Mesenteric fat pad (tissue), 1 donor: ENCODE data around the gene PRUNE2. TPM values are rescaled to one million over a fixed set of nuclear protein-coding genes. Genes with fewer than 3 reads are reported as not detected.
"Not testable (repeated sequence)": the region's sequence is repeated elsewhere in the genome, so short reads cannot be mapped to it uniquely, and the experiment has no call there.

ENCODE experiments used
- DNase-seq: peaks from one replicate; pipeline ENCODE4 v3.0.0-alpha.2; 2020; ENCODE audit warnings: low spot score
- total RNA-seq: library from RNA; stranded (reverse); fragmentation: NEBNext Ultra II Directional; extraction: Animal tissue kit (Norgen Biotek cat#: 25700); gene quantifications from one replicate; pipeline ENCODE4 v1.2.1, GENCODE V29; 2021
- donor health status: DM: yes; HTN: yes; CAD: no.

Gene PRUNE2
- total RNA-seq, 1 donor from 2014 or later: 13.9 TPM

DNA sequence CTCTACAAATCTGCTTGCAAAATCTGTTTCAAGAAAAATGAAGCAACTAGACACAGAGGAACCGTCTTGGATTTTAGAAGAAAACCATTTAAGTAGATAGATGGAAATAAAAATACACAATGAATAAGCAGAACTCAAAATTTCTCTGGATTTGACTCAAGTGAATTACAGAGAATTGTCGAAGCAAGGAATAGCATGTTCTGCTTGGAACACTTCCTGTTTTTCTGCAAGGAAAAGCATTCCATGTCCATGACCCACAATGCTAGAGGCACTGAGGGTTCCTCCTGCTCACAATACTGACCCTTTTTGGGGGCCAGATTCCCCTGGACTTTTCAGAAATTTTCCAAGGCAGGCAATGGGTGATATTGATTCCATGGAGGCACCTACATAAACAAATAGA lies 29.8 kb downstream of the PRUNE2 start:
- DNase-seq: no peak

DNA sequence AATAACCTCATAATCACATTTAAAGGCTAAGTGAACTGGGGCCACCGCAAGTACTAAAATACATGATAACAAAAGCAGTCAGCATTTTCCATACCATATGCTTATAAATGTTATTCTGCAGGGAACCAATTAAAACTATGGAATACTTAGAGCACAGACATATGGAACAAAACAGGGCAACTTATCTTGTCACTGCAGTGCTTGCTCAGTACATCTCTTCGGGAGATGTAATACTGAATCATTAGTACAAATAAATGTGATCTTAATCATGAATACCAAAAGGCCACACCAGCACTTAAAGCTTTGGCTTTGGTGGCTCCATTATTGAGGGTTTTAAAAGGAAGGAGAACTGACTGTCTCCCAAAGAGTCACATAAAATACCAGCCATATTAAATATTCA lies 32.1 kb downstream of the PRUNE2 start:
- DNase-seq: no peak

DNA sequence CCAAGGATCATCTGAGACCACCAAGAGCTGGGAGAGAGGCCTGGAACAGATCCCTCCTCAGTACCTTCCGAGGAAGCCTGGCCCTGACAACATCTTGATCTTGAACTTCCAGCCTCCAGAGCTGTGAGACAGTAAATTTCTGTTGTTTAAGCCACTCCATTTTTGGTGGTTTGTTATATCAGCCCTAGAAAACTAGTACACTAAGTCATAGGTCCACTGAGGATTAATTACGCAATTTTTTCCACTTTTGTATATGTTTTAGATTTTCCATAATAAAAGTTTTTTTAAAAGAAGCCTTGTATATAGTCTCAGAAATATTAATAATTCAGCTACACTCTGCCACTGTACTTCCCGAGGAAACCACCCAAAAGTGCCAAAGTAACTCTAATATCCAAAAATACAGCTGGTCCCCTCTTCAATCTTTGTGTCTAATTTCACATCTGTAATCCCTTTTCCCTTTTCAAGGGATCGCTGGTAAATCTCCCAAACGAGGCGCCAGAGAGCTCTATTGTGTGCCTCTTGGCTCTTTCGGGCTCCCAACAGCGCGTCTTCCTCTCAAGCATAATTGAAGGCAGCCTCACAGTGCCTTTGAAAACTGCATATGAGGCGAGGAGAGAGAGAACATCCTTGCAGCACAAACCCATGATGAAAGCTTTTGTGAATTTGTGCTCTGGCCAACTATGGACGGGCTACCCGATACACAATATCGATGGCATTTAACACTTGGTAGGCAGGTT lies 32.7 kb downstream of the PRUNE2 start:
- no peak for DNase-seq

DNA sequence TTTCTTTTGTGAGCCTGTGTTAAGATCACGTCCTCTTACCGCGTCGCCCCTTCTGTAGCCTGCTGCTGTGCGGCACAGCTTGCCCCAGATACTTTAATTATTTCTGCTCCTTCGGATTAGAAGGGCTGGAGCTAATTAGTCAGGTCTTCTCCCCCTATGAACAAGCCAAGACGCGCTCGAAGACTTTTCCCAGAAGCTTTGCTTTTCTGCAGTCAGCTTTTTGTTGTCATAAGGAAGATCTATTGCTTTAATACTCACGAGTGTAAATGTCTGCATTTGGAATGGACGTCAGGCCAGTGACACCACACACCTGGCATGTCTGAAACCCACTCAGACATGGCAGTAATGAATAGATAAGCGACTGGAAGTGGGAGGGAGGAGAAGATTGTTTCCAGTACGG lies 37.0 kb downstream of the PRUNE2 start:
- no peak for DNase-seq

DNA sequence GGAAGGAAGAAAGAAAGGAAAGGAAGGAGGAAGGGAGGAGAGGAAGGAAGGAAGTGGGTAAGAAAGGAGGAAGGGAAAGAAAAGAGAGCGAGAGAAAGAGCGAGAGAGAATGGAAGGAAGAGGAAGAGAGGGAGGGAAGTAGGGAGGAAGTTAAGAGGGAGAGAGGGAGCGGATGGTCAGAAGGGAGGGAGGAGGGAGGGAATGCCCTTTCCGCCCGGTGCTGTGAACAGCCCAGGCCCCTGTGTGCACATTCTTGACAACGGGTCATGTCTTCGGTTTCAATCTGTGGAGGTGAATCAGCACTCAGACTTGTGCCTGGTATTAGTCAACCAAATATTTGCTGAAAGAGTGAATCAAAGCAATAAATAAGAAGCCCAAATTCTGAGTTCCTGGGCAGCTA lies 39.2 kb downstream of the PRUNE2 start:
- DNase-seq: no peak

DNA sequence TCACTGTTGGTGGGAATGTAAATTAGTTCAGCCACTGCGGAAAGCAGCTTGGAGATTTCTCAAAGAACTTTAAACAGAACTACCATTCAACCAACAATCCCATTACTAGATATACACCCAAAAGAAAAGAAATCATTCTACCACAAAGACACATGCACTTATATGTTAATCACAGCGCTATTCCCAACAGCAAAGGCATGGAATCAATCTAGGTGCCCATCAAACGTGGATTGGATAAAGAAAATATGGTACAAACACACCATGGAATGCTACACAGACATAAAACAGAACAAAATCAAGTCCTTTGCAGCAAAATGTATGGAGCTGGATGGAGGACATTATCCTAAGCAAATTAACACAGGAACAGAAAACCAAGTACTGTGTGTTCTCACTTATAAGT lies 42.1 kb downstream of the PRUNE2 start:
- DNase-seq: no peak

DNA sequence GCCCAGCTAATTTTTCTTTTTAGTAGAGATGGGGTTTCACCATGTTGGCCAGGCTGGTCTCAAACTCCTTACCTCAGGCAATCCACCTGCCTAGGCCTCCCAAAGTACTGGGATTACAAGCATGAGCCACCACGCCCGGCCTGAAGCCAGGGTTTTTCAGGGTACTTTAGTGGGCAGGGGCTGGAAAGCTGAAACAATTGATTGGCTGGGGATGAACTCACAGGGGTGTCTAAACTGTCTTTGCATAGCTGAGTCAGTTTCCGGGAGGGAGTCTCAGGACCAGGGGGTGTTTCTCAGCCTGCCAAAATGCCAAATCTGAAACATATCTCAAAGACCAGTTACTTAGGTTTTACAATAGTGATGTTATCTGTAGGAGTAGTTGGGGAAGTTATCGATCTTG lies 46.1 kb downstream of the PRUNE2 start:
- no peak for DNase-seq

DNA sequence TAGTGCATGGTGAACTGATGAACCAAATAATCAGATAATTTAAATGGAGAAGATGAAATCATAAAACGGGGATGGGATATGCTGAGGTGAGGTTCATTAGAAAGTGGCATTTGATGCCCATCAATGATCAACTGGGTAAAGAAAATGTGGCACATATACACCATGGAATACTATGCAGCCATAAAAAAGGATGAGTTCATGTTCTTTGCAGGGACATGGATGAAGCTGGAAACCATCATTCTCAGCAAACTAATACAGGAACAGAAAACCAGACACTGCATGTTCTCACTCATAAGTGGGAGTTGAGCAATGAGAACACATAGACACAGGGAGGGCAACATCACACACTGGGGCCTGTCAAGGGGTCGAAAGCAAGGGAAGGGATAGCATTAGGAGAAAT lies 47.7 kb downstream of the PRUNE2 start:
- DNase-seq: not testable (repeated sequence)

DNA sequence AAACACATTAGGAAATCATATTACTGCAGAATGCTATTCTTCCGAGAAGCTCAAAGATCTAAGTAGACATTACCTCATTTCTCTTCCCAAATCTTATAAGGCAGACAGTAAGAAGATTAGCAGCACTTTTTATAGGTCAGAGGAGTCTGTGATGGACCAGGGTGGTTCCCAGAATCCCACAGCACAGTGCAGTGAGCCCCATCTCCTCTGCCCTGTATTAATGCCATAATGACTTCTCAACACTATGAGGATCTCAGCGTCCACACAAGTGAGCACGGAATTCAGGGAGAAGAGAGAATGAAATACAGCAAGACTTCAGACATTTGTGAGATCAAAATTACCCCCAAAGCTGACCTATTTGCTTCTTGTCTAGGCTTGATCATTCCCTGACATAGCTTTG lies 49.9 kb downstream of the PRUNE2 start:
- no peak for DNase-seq

DNA sequence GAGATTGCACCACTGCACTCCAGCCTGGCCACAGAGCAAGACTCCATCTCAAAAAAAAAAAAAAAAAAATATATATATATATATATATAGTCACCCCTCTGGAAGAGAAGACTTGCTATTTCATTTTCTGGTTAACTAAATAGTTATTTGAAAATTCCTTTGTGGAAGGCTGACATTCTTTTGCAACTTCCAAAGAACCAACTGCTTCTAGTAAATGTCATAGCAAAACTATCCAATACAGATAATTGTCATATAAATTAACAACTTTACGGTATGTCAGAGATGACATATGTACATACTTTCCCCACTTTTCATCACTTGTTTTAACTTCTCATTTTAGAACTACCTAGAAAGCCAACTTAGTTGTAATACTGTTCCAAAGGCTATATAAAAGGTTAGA lies 50.9 kb downstream of the PRUNE2 start:
- no peak for DNase-seq

DNA sequence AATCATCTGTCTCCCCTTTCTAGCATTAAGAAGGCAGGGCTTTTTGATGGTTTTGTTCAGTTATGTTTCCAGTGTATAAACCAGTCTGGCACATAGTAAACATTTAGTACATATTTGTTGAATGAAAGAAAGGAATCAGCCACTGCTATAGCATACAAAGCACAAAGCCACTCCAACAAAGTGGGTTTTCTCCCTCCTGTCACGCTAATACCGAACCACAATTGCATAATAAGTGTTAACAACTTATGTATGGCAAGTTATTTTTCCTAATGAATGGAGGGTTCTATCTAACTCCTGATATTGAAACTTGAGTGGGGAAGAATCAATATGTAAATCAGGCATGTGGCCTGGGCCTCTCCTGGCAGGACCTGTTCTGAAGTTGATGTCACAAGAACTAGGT lies 53.9 kb downstream of the PRUNE2 start:
- no peak for DNase-seq

DNA sequence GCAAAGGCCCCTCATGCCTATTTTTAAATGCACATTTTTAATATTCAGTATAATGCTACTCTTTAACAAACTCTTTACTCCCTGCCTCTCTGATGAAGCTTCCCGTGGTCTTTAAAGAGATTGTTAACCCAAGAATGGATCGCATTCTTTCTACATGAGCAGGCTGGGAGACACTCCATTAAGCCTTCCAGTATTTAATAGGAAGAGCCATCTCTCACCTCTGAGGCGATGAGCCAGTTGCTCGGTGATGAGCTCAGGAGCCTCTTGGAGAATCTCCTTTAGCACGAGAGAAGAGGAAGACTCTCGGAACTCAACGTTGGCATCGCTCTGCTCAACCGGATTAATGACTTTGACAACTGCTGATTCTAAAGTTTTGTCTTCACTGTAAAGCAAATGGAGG lies 59.6 kb downstream of the PRUNE2 start:
- DNase-seq: no peak

DNA sequence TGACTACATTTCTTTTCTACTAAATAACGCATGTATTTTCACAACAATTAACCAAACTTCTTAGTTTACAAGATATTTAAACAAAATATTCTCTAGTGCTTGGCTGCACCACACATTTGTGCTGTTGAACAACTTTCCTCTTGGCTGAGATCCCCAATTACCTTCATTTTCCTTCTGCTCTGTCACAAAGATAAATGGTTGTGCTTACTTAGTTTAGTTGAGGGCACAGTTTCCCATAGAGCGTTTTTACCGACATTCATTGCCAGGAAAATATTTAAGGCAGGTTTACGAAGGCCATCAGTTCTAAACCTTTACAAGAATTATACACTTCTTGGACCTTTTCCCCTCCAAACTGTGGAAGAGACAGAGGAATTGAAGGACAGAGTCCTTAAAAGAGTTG lies 60.7 kb downstream of the PRUNE2 start:
- DNase-seq: no peak

DNA sequence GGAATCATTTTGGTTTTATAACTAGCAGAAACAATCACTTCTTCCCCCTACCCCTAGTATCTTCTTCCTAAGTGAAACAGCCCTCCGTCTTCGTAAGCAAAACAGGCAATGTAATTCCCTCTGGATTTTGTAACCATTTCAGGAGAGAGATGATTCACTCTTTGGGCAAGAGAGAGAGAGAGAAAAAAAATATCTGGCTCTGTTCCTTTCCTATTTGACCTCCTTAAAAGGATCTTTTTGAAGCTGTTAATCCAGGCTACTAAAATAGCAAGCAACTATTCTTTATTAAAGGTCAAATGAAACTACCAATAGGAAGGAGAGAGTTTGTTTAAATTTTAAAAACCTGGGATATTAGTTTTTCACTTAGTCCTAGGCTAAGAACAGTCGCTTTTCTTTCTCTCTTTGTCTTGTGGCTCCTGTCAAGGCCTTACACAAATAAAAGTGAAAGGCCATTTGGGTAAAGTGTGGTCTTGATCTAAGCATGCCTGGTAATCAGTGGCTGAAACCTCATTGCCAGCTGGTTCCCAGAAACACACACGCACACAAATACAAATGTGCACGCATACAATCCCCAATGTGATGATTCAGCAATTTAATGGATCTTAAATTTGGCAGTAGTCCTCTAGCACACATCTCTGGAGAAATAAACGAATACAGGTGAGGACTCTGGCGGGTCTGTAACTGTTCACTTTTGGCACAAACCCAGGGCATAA lies 70.2 kb downstream of the PRUNE2 start:
- DNase-seq: no peak

DNA sequence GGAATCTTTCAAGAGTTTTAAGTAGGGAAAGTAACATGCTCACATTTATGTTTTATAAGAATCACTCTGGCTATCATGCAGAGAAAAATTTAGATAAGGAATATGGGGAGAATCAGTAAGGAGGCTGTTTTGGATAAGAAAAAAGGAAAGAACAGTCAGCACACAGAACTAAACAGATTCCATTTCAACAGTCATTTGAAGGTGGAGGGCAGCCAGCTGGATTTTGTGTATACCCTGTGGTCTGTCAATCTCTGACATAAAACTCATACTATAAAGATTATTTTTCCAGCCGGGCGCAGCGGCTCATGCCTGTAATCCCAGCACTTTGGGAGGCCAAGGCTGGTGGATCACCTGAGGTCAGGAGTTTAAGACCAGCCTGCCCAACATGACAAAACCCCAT lies 77.5 kb downstream of the PRUNE2 start:
- DNase-seq: no peak

DNA sequence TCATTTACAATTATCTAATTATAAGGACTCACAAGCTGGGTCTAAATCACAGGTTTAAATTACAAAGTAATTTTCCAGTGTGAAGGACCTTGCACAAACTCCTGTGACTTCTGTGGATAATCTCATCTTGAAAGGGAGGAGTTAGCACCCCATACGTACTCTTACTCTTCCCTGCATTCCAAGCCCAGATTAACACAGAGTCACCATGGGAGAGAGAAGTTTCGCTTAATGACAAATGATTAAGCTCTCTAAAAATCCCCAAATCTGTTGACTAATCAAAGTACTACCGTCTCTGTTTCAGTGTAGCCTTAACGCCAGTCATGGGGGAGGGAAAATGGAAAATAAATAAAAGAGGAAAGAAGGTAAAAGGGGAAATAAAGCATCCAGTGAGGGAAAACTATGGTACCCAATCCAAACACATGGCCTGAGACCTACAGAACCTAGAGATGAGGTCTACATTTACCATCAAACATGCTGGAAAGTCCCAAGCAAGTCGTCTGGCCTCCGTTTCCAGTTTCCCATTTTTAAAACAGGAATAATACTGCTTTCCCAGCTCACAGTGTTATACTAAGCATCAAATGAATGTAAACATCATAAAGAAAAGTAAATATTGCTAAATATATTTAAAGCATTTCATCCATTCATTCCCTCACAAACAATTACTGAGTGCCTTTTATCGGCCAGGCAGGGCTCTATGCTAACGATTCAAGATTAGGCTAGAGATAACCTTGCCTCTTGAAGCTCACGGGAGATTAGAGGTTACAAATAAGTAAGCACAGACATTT lies 78.4 kb downstream of the PRUNE2 start:
- no peak for DNase-seq

DNA sequence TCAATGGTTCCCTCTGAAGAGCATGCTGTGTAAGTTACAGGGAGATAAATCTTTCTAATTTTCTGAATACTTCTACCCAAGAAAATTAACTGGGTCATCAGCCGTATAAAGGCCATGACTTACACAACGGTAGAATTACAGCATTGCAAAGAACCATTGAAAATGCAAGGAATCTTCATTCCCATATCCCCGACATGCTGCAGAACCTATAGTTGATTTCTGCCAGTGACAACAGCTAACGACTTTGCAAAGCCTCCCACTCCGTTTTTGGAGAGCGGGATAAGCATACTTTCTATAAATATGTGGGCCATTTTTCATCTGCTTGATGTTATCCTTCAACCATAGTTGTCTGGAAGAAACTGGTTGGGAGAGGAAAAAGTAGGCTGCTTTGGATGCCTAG lies 85.5 kb downstream of the PRUNE2 start:
- no peak for DNase-seq

DNA sequence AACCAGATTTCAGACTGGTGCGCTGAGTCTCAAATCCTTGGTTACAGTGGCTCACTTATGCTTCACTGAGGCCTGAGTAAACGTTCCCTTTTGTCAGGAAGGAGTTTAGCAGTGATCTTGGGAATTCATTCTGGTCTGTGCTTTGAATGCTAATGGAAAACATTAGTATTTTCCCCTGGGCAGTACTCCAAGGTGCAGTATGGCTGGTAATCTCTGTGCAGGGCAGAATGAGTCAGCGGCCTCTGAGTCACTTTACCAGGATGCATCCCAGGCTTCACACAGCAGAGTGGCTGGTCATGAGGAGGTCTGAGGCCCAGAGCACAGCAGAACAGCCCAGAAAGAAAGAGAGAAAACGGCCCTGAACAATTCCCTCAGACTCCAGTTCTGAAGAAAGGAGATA lies 87.6 kb downstream of the PRUNE2 start:
- DNase-seq: no peak

DNA sequence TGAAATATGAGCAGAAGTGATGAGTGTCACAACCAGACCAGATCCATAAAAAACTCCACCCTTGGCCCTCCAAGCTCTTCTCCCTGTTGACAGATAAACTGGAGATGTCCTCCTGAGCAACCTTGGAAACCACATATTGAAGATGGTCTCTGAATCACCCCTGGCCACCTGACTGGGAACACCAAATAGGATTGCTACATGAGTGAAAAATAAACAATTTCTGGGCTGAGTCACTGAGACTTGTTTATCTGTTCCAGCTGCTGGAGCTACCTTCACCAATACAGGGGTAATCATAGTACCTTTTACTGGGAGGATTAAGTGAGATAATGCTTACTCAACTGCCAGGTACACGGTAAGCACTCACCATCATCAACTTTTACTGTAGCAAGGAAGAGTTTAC lies 88.4 kb downstream of the PRUNE2 start:
- DNase-seq: no peak

DNA sequence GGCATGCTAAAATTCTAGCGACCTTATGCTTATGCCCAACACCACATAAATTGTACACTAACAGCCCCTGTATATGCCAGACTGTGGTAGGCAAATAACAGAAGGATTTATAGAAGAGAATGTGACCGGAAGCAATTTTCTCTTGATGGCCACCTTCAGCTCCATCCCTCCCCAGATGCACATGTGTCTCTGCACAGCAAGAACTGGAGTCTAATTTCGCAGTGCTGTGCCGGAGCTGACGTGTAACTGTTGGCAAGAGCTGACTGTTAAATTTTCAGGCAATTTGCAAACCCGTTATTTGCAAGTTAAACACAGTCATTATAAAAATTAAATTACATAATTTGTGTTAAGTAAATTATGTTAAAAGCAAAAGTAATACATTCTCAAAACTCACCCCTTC lies 93.3 kb downstream of the PRUNE2 start:
- no peak for DNase-seq

DNA sequence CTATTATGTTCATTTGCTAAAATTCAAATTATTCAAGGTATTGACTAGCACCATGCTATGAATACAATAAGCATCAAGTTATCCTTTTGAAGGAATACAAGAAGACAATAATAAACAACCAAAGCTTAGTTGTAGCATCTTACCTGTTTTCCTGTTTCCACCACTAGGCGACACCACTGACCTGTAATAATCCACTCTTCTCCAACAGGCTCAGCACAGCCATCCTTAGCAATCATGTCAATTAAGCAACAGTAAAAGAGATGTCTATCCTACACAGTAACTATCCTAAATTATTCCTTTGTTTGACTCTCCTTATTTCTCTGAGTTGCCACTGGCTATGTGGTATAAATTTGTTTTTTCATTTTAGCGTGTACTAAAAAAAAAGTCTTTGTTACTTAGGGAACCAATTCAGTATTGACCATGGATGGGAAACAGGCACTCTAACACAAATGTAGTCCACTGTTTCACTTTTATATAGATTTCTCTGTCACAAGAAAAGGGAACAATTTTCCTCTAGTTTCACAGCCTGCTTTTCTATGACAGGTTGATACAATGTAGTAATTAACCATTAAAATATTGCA lies 95.4 kb downstream of the PRUNE2 start:
- no peak for DNase-seq

DNA sequence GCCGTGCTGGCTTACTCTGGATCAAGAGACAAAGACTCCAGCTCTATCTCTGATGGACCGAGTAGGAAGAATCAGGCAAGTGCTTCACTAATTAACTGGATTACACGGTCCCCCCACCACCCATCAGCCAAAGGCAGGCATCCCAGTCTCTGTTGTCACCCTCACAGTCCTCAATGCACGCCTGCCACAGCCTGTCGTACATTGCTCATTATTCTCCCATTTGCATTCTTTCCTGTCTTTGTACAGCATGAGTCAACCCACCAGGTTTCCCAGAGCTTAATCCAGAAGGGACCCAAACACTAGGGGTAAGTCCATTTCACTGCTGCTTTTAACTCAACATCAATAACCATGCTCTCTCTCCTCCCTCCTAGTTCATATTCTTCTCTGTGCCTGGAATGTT lies 97.3 kb downstream of the PRUNE2 start:
- no peak for DNase-seq
